CD14-positive monocyte (primary cell): ENCODE measurements around the gene FOXRED1. TPM values are rescaled to one million over a fixed set of nuclear protein-coding genes. Genes with fewer than 3 reads are reported as not detected.
A peak's percentile ranks its signal among the peaks of the same experiment; 100 is the strongest.

Experiments
- DNase-seq, 3 donors: peaks; one replicate each; pipeline ENCODE4 v3.0.0-alpha.2; 2011 to 2022
- H2AFZ ChIP-seq: 2 replicates; pipeline ENCODE4 v1.6.0; 2012; ENCODE audit warnings: mild to moderate bottlenecking, low read depth, low read length, inconsistent platforms; ENCODE audit not compliant: insufficient read depth, poor library complexity, severe bottlenecking
- H3K27ac ChIP-seq, 2 donors: 1 replicate in 1 of 2; 2 replicates in 1 of 2; pipeline ENCODE4 v1.5.1; 2012 to 2013; ENCODE audit warnings: low read length in 2 of 2, control low read depth in 1 of 2, inconsistent platforms in 1 of 2, low read depth in 1 of 2, mild to moderate bottlenecking in 1 of 2
- H3K27me3 ChIP-seq, 2 donors: one replicate each; pipeline versions ENCODE4 v1.6.0 to v1.6.1; 2011 to 2013; ENCODE audit warnings: low read length in 2 of 2; ENCODE audit not compliant: control insufficient read depth in 2 of 2, insufficient read depth in 2 of 2
- H3K36me3 ChIP-seq, 2 donors: replicated peaks in 1 of 2; 1 replicate in 1 of 2; 2 replicates in 1 of 2; pipeline versions ENCODE4 v1.5.1 to v1.6.1; 2012 to 2013; ENCODE audit warnings: low read length in 2 of 2, control low read depth in 1 of 2, inconsistent platforms in 1 of 2, mild to moderate bottlenecking in 1 of 2; ENCODE audit not compliant: insufficient read depth in 2 of 2, control insufficient read depth in 1 of 2
- H3K4me1 ChIP-seq, 2 donors: 1 replicate in 1 of 2; 2 replicates in 1 of 2; pipeline versions ENCODE4 v1.5.1 to v1.6.1; 2012 to 2013; ENCODE audit warnings: low read length in 2 of 2, control low read depth in 1 of 2, inconsistent platforms in 1 of 2, mild to moderate bottlenecking in 1 of 2, moderate library complexity in 1 of 2; ENCODE audit not compliant: insufficient read depth in 2 of 2, control insufficient read depth in 1 of 2
- H3K4me2 ChIP-seq: replicated peaks from 2 replicates; pipeline ENCODE3; 2012; ENCODE audit warnings: low read length, moderate library complexity, mild to moderate bottlenecking; ENCODE audit not compliant: poor library complexity, severe bottlenecking; ENCODE audit errors: extremely low read depth
- H3K4me3 ChIP-seq, 3 experiments: fragments of 200-600 bp in 1 of 3; sonication (generic) in 1 of 3; replicated peaks in 1 of 3; 1 replicate in 2 of 3; 2 replicates in 1 of 3; pipeline ENCODE4 v1.5.1; 2011 to 2013; ENCODE audit warnings: low read length in 3 of 3, mild to moderate bottlenecking in 3 of 3, control low read depth in 2 of 3, low read depth in 2 of 3, inconsistent platforms in 1 of 3, moderate library complexity in 1 of 3
- H3K79me2 ChIP-seq: 2 replicates; pipeline ENCODE4 v1.6.0; 2012; ENCODE audit warnings: mild to moderate bottlenecking, control low read depth, inconsistent platforms, low read length, moderate library complexity; ENCODE audit not compliant: insufficient read depth
- H3K9ac ChIP-seq: 2 replicates; pipeline ENCODE4 v1.6.0; 2017; ENCODE audit warnings: low read length, mild to moderate bottlenecking; ENCODE audit not compliant: insufficient read depth, poor library complexity, severe bottlenecking
- H3K9me3 ChIP-seq, 2 donors: replicated peaks in 1 of 2; 1 replicate in 1 of 2; 2 replicates in 1 of 2; pipeline versions ENCODE4 v1.5.1 to v1.6.1; 2012 to 2013; ENCODE audit warnings: low read length in 2 of 2, control low read depth in 1 of 2; ENCODE audit not compliant: control insufficient read depth in 1 of 2, insufficient read depth in 1 of 2
- H4K20me1 ChIP-seq: 2 replicates; pipeline ENCODE4 v1.6.0; 2012; ENCODE audit warnings: mild to moderate bottlenecking, low read length, control low read depth, moderate library complexity; ENCODE audit not compliant: insufficient read depth
- H3K27ac Mint-ChIP-seq, 7 donors: one replicate each; pipeline ENCODE4 v1.8.0; 2020; ENCODE audit warnings: mild to moderate bottlenecking in 7 of 7, mixed read lengths in 7 of 7, moderate library complexity in 6 of 7, inconsistent platforms in 2 of 7
- H3K27me3 Mint-ChIP-seq, 3 donors: one replicate each; pipeline ENCODE4 v1.8.0; 2021 to 2022; ENCODE audit warnings: low read depth in 3 of 3, mild to moderate bottlenecking in 3 of 3, mixed read lengths in 3 of 3, moderate library complexity in 3 of 3, inconsistent platforms in 1 of 3
- H3K36me3 Mint-ChIP-seq, 2 donors: one replicate each; pipeline ENCODE4 v1.8.0; 2020; ENCODE audit warnings: mixed read lengths in 2 of 2, inconsistent platforms in 1 of 2, mild to moderate bottlenecking in 1 of 2
- H3K4me1 Mint-ChIP-seq: one replicate; pipeline ENCODE4 v1.8.0; 2020; ENCODE audit warnings: mild to moderate bottlenecking, mixed read lengths
- H3K4me3 Mint-ChIP-seq, 2 donors: one replicate each; pipeline ENCODE4 v1.8.0; 2020; ENCODE audit warnings: mild to moderate bottlenecking in 2 of 2, mixed read lengths in 2 of 2, moderate library complexity in 1 of 2
- H3K9me3 Mint-ChIP-seq, 7 donors: one replicate each; pipeline ENCODE4 v1.8.0; 2020 to 2022; ENCODE audit warnings: mixed read lengths in 7 of 7, mild to moderate bottlenecking in 6 of 7, moderate library complexity in 6 of 7, inconsistent platforms in 2 of 7
- CTCF ChIP-seq: fragments of 200-600 bp; IDR thresholded peaks from one replicate; pipeline ENCODE4 v1.8.0; 2022; ENCODE audit warnings: antibody characterized with exemption, mild to moderate bottlenecking
- WGBS: methylation state at CpG from one replicate; pipeline ENCODE4 v1.1.5; 2013; ENCODE audit warnings: missing lambda C conversion rate; ENCODE audit not compliant: insufficient coverage; 5-methylcytosine and 5-hydroxymethylcytosine counted together
- intact Hi-C, 2 donors: fragments of 100-400 bp; cut with micrococcal nuclease; formaldehyde crosslinking; loops; one replicate each; pipeline versions ENCODE4 v1.15.0 to v1.15.1; 2023
- polyA plus RNA-seq, 3 donors: library from polyadenylated mRNA; depleted of rRNA in 1 of 3; unstranded in 2 of 3; stranded (reverse) in 1 of 3; fragments of 300-500 nt in 2 of 3; fragments of >200 nt in 1 of 3; fragmentation: Illumina TruSeq in 2 of 3; gene quantifications; 1 replicate in 2 of 3; 2 replicates in 1 of 3; pipeline ENCODE4 v1.2.3, GENCODE V29; 2012 to 2021

The FOXRED1 gene
- polyA plus RNA-seq, 3 donors, result 15.2 to 18.0 (median 15.4) TPM

DNA sequence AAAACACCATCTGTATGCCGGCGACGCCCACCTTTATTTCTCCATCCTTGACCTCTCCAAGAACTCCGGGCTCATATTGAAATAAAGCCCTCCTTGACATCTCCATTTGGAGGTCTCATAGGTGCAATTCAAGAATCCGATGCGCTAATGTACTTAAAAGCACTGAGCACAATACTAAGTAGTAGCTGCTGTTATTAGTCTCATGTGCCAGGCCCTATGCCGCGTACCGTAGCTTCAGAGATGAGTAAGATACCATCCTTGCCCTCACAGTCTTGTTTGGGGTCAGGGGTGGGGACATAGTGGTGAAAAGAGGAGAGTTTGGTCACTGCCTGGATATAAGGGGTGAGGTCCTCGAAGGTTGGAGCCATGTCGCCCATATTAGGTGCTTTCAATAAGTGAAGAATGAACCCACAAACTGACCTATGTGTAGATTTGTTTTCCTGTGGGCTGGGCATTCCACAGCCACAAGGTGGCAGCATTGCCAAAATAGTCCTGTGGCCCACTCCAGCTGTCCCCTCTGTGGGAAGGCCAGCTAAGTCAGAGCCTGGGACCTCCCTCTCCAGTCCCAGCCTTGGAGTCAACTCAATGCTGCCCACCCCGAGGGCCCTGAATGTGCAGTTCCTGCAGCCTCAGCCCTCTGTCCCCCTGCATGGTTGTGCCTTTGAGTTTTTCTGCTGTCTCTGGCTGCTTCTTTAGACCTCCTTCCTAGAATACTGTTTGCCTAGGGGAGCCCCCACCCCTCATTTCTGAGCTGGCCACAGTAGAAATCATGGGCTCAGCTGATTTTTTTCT lies 41.4 kb downstream of the FOXRED1 start:
- H3K4me1 Mint-ChIP-seq, result peaks cover 51% of the 10 kb centered on the region

GRCh38 chr11:126310992-126311310 lies 42.0 kb downstream of the FOXRED1 start:
- no peak for TF ChIP-seq CTCF
- intact Hi-C loops, result loop anchor here (2.0 to 5.0 kb wide), 4 partner anchors 46 to 170 kb away; partner anchors contain the start of gene ST3GAL4 (in 1 of the 2)
- Histone ChIP-seq H2AFZ (no peak overlapping the region), H3K9me3 (peaks cover 0 to 2% of the 10 kb centered on the region in 2 donors), H3K27ac (peak overlapping the region; percentile 74 to 84), H4K20me1 (no peaks in the 10 kb centered on the region), H3K4me1 (peaks cover 47 to 53% of the 10 kb centered on the region in 2 donors), H3K36me3 (peaks cover 4 to 29% of the 10 kb centered on the region in 2 donors), H3K79me2 (peaks cover 33% of the 10 kb centered on the region), H3K4me3 (peak overlapping the region in 1 of 3 experiments; percentile 12), H3K27me3 (no peaks in the 10 kb centered on the region), H3K9ac (no peak overlapping the region), H3K4me2 (peak overlapping the region; percentile 60)
- Mint-ChIP-seq H3K4me1 (peaks cover 50% of the 10 kb centered on the region), H3K9me3 (no peaks in the 10 kb centered on the region), H3K27ac (peak overlapping the region; percentile 90 to 95 (median 92)), H3K4me3 (no peak overlapping the region), H3K36me3 (peaks cover 21 to 37% of the 10 kb centered on the region in 2 donors), H3K27me3 (no peaks in the 10 kb centered on the region)
- DNase-seq, result peak in 1 of 3 donors; percentile 37
- WGBS, result 33% methylated on average over 2 of the region's 6 CpGs

More for the DNA sequence above, 41.4 kb downstream of the FOXRED1 start:
- Mint-ChIP-seq H3K4me3 (no peak overlapping the region), H3K27ac (peak overlapping the region; percentile 86 to 95 (median 92)), H3K36me3 (peaks cover 21 to 36% of the 10 kb centered on the region in 2 donors), H3K9me3 (no peaks in the 10 kb centered on the region), H3K27me3 (no peaks in the 10 kb centered on the region)
- Histone ChIP-seq H3K79me2 (peaks cover 33% of the 10 kb centered on the region), H3K9me3 (no peaks in the 10 kb centered on the region), H2AFZ (no peak overlapping the region), H4K20me1 (no peaks in the 10 kb centered on the region), H3K9ac (no peak overlapping the region), H3K4me3 (peak overlapping the region in 1 of 3 experiments; percentile 12), H3K27me3 (no peaks in the 10 kb centered on the region), H3K36me3 (peaks cover 4 to 29% of the 10 kb centered on the region in 2 donors), H3K27ac (peak overlapping the region; percentile 74 to 84), H3K4me2 (peak overlapping the region; percentile 60), H3K4me1 (peaks cover 41 to 48% of the 10 kb centered on the region in 2 donors)
- DNase-seq, result peak; percentile 56 to 70 (median 69)
- 49% methylated on average over 6 of the region's 12 CpGs for WGBS
- peak; percentile 91 for TF ChIP-seq CTCF
- intact Hi-C loops, result loop anchor here (2.0 to 5.0 kb wide), 4 partner anchors 47 to 170 kb away; partner anchors contain the start of gene ST3GAL4 (in 1 of the 2)
